BLaER1 treated with 17β-estradiol and CSF1 and Interleukin-3, amounts not matched to agents 10 nM and 100 nM (cell line): ENCODE results near the gene OCSTAMP.

Experiments used
- H3K27ac ChIP-seq, 11 experiments: shearing (Covaris generic); formaldehyde crosslinking; 2 replicates each; pipeline ENCODE4 v1.8.1; 2022
- H3K27me3 ChIP-seq, 11 experiments: shearing (Covaris generic); formaldehyde crosslinking; 2 replicates each; pipeline ENCODE4 v1.8.1; 2022
- H3K36me3 ChIP-seq, 11 experiments: shearing (Covaris generic); formaldehyde crosslinking; 2 replicates each; pipeline ENCODE4 v1.8.1; 2022
- H3K4me1 ChIP-seq, 10 experiments: shearing (Covaris generic); formaldehyde crosslinking; 2 replicates each; pipeline ENCODE4 v1.8.1; 2022
- H3K4me2 ChIP-seq, 11 experiments: shearing (Covaris generic); formaldehyde crosslinking; 2 replicates each; pipeline ENCODE4 v1.8.1; 2022
- H3K4me3 ChIP-seq, 10 experiments: shearing (Covaris generic); formaldehyde crosslinking; 2 replicates each; pipeline ENCODE4 v1.8.1; 2022
- H3K9ac ChIP-seq, 11 experiments: shearing (Covaris generic); formaldehyde crosslinking; 2 replicates each; pipeline ENCODE4 v1.8.1; 2022
- H3K9me3 ChIP-seq, 11 experiments: shearing (Covaris generic); formaldehyde crosslinking; replicated peaks in 1 of 11; 2 replicates each; pipeline ENCODE4 v1.8.1; 2022
- H4K20me1 ChIP-seq, 11 experiments: shearing (Covaris generic); formaldehyde crosslinking; 2 replicates each; pipeline ENCODE4 v1.8.1; 2022
- Cebpa-rat ChIP-seq, 11 experiments: shearing (Covaris generic); IDR thresholded peaks; 2 replicates each; pipeline ENCODE4 v1.8.1; 2022

Gene OCSTAMP

GRCh38 chr20:46550461-46550860, at the start of gene OCSTAMP:
TSS of gene OCSTAMP (minus strand) at chr20:46550654. CDS start at chr20:46550560, 94 bp downstream.
- peak within 1 kb of the TSS in 7 of 11 experiments; percentile 6 to 66 (median 52); a peak in 10 of 22 replicates for H3K9ac ChIP-seq
- H3K9me3 ChIP-seq, result no peaks in the 10 kb centered on the region
- H3K36me3 ChIP-seq, result no peaks in the 10 kb centered on the region
- H3K4me2 ChIP-seq, result peak within 1 kb of the TSS; percentile 78 to 96 (median 87)
- no peak for TF ChIP-seq Cebpa-rat (IDR thresholded peaks at IDR 0.05)
- no peak within 1 kb of the TSS; a peak in 2 of 20 replicates for H3K4me3 ChIP-seq
- H3K27ac ChIP-seq, result peak within 1 kb of the TSS in 8 of 11 experiments; percentile 75 to 95 (median 80); a peak in 16 of 22 replicates
- peaks cover 75 to 97% (median 94%) of the 10 kb centered on the region in 10 experiments for H3K4me1 ChIP-seq
- H3K27me3 ChIP-seq, result peaks cover 0 to 25% (median 0%) of the 10 kb centered on the region in 11 experiments; a peak in 4 of 22 replicates
- 0 out of 22 replicates have a peak, but pooled peaks cover 0 to 7% (median 0%) of the 10 kb centered on the region in 11 experiments for H4K20me1 ChIP-seq

DNA sequence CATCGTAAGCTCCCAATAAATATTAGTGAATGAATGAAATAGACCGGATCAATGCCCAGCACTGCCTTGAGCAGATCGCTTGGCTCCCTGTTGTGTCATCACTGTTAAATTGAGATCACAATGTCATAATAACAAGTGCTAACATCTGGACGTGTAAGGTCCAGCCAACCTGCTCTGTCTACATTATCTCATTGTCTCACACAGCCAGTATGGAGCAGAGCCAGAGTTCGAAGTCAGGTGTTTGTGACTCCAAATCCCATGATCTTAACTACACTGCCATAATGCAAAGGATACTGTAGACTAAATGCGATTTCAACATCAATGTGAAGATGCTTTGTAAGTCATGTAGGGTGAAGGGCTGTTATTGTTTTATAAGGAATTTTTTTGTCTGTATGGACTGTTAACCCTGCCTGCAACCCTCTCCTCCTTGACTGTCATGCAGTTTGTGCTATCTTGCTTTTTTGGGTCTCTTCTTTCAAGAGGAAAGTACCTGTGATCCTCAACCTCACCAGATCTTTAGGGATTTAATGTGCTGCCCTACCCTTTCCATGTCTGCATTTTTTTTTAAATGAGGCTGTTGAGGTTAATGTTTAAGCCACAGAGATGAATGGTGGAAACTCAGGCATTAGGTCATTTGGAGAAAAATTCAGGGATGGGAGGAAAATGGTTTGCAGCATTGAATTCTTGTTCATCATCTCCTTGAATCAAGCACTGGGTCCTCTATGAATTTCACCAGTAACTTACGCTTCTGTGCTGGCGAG, 49.0 kb upstream of the OCSTAMP start:
- TF ChIP-seq Cebpa-rat (IDR thresholded peaks at IDR 0.05), result no peak
- H4K20me1 ChIP-seq, result no peaks in the 10 kb centered on the region
- H3K9ac ChIP-seq, result no peak overlapping the region
- H3K4me1 ChIP-seq, result peaks cover under 1 to 6% (median 2%) of the 10 kb centered on the region in 10 experiments; a peak in 16 of 20 replicates
- H3K27me3 ChIP-seq, result no peaks in the 10 kb centered on the region
- no peaks in the 10 kb centered on the region for H3K36me3 ChIP-seq
- H3K27ac ChIP-seq, result no peak overlapping the region
- no peak overlapping the region for H3K4me2 ChIP-seq
- no peak overlapping the region for H3K4me3 ChIP-seq
- no peaks in the 10 kb centered on the region for H3K9me3 ChIP-seq

DNA sequence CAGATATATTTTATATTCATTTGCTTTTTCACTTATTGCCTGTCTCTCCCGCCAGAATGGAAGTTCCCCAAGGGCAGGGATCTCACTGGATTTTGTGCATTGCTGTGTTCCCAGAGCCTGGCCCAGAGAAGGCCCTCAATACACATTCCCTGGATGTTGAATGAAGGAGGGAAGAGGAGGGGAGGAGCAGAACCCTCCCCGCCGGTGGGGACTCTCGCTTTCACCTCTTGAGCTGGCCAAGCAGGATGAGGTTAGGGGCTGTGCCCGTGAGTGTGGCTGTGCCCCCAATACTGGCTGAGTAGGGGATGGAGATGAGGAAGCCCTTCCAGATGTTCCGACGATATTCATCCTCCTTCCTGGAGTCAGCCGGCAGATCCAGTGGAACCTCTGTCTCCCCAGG, 45.5 kb upstream of the OCSTAMP start:
- H3K4me3 ChIP-seq, result no peak overlapping the region
- H3K27ac ChIP-seq, result no peak overlapping the region
- H3K4me1 ChIP-seq, result no peaks in the 10 kb centered on the region
- peaks cover 0 to 8% (median 7%) of the 10 kb centered on the region in 11 experiments; a peak in 9 of 22 replicates for H3K9me3 ChIP-seq
- H3K36me3 ChIP-seq, result no peaks in the 10 kb centered on the region
- no peak overlapping the region for H3K4me2 ChIP-seq
- H3K9ac ChIP-seq, result no peak overlapping the region
- H3K27me3 ChIP-seq, result no peaks in the 10 kb centered on the region
- TF ChIP-seq Cebpa-rat (IDR thresholded peaks at IDR 0.05), result no peak
- no peaks in the 10 kb centered on the region for H4K20me1 ChIP-seq

DNA sequence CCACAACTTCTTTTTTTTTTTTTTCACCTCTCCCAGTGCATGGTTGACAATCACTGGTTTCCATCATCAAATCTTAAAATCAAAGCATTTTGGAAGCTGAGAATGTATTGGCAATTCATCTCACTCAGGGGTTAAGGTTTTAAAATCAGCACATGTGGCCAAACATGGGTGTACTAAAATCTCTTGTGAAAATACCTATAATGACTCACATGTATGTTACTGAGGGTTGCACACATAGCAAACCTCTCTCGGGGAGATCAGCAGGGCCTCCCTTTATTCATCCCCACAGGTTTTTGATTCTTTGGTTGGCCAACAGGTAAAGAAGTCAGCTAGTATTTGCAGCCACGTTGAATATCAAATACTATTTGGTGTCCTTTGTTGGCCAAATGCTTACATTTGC, 44.3 kb upstream of the OCSTAMP start:
- no peak for TF ChIP-seq Cebpa-rat (IDR thresholded peaks at IDR 0.05)
- H3K9me3 ChIP-seq, result peaks cover 0 to 8% (median 7%) of the 10 kb centered on the region in 11 experiments; a peak in 9 of 22 replicates
- no peaks in the 10 kb centered on the region for H3K4me1 ChIP-seq
- H3K9ac ChIP-seq, result no peak overlapping the region
- no peaks in the 10 kb centered on the region for H3K36me3 ChIP-seq
- H3K4me3 ChIP-seq, result no peak overlapping the region
- no peaks in the 10 kb centered on the region for H3K27me3 ChIP-seq
- no peaks in the 10 kb centered on the region for H4K20me1 ChIP-seq
- no peak overlapping the region for H3K27ac ChIP-seq
- no peak overlapping the region for H3K4me2 ChIP-seq

GRCh38 chr20:46592580-46593362, 42.3 kb upstream of the OCSTAMP start:
- Histone ChIP-seq H3K4me1 (no peaks in the 10 kb centered on the region), H3K4me2 (no peak overlapping the region), H3K9me3 (peaks cover 0 to 8% (median 7%) of the 10 kb centered on the region in 11 experiments; a peak in 9 of 22 replicates), H3K4me3 (no peak overlapping the region), H4K20me1 (no peaks in the 10 kb centered on the region), H3K27ac (no peak overlapping the region), H3K27me3 (no peaks in the 10 kb centered on the region), H3K36me3 (no peaks in the 10 kb centered on the region), H3K9ac (no peak overlapping the region)
- TF ChIP-seq Cebpa-rat (IDR thresholded peaks at IDR 0.05), result no peak

DNA sequence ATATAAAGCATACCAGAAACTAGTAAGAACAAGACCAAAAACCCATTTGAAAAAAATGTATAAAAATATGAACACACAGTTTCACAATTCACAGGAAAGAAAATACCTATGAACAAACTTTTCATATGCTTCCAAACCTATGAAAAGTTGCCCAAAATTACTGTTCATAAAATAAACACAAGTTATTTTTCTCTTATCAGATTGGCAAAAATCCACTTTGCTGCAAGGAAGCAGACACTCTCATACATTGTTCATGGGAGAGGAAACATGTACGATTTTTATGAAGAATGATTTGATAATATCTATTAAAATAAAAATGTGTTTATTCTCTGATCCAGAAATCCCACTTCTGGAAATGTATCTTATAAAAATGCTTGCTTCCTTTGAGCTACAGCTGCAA, 40.0 kb upstream of the OCSTAMP start:
- H3K27me3 ChIP-seq, result no peaks in the 10 kb centered on the region
- H4K20me1 ChIP-seq, result no peaks in the 10 kb centered on the region
- no peaks in the 10 kb centered on the region for H3K36me3 ChIP-seq
- H3K9me3 ChIP-seq, result peaks cover 0 to 8% (median 7%) of the 10 kb centered on the region in 11 experiments; a peak in 9 of 22 replicates
- H3K4me2 ChIP-seq, result no peak overlapping the region
- no peak overlapping the region for H3K9ac ChIP-seq
- TF ChIP-seq Cebpa-rat (IDR thresholded peaks at IDR 0.05), result no peak
- no peak overlapping the region for H3K4me3 ChIP-seq
- H3K4me1 ChIP-seq, result no peaks in the 10 kb centered on the region
- H3K27ac ChIP-seq, result no peak overlapping the region

DNA sequence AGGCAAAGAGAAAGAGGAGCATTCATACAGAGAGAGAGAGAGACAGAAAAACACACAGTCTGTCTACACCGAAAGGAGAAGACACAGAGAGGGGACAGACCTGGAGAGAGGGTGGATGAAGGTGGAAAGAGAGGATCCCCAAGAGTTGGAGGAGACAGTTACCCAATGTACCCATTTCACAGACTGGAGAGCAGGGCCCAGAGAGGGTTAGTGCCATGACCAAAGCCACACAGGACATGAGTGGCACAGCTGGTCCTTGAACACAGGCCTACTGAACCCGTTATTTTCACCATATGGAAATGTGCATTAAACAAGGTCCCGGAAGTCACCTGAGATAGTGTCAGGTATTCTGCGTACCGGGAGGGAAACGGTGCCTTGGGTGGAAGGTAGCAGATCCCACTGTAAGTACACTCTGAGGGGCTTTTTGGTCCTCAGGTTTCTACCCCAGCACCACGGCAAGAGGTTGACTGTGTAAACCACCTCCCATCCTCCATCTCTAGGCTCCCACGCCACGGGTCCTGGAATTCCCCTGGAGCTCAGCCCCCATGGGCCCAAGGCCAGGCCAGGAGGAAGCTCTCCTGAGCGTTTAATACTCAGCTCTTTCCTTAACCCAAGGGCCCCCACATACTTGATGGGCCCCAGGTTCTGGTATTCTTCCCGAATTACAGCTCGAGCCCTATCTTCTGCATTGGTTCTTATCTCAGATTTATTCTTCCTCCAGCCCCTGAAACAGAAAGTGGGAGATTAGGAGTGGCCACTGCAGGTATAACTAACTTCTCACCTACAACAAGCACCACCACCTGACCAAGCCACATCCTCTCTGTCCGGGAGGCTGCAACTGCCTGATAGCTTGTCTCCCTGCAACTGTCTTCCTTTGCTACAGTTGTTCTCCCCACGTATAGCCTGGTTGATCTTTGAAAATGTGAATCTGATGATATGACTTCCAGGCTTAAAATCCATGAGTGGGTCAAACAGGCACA, 38.4 kb upstream of the OCSTAMP start:
- Histone ChIP-seq H3K9ac (no peak overlapping the region), H3K4me2 (no peak overlapping the region)

DNA sequence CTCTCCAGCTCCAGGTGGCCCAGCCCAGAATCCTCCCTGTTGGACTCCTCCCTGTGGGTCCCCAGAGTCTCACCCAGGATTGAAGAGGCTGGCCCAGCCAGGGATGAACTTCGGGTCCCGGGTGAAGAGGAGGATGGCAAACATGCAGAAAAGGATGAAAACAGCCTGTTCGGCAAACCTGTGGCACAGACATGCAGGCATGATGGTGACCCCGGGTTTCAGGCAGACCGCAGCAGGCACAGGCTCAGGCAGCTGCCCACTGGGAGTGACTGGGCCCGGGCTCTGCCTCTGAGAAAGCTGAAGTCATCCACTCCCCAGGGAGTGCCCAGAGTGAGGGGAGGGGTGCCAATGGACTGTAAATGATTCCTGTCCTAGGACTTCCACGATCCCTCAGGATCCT, 37.5 kb upstream of the OCSTAMP start:
- no peak overlapping the region for H3K9ac ChIP-seq
- no peak for TF ChIP-seq Cebpa-rat (IDR thresholded peaks at IDR 0.05)
- H3K27me3 ChIP-seq, result no peaks in the 10 kb centered on the region
- no peak overlapping the region for H3K27ac ChIP-seq
- no peak overlapping the region for H3K4me3 ChIP-seq
- no peaks in the 10 kb centered on the region for H3K36me3 ChIP-seq
- H3K4me2 ChIP-seq, result no peak overlapping the region
- H4K20me1 ChIP-seq, result no peaks in the 10 kb centered on the region
- H3K9me3 ChIP-seq, result peaks cover 0 to 7% (median 5%) of the 10 kb centered on the region in 11 experiments; a peak in 9 of 22 replicates
- H3K4me1 ChIP-seq, result no peaks in the 10 kb centered on the region

More for the DNA sequence above, 38.4 kb upstream of the OCSTAMP start:
- H3K27me3 ChIP-seq, result no peaks in the 10 kb centered on the region
- peaks cover 0 to 8% (median 7%) of the 10 kb centered on the region in 11 experiments; a peak in 9 of 22 replicates for H3K9me3 ChIP-seq
- H3K36me3 ChIP-seq, result no peaks in the 10 kb centered on the region
- no peak for TF ChIP-seq Cebpa-rat (IDR thresholded peaks at IDR 0.05)
- no peak overlapping the region for H3K27ac ChIP-seq
- H4K20me1 ChIP-seq, result no peaks in the 10 kb centered on the region
- H3K4me3 ChIP-seq, result no peak overlapping the region
- no peaks in the 10 kb centered on the region for H3K4me1 ChIP-seq
